ENCODE data around the gene TPO.

The TPO gene

GRCh38 chr2:1539441-1539840, 126.2 kb downstream of the TPO start:
- DNase-seq, result no peak

GRCh38 chr2:1539973-1540372, 126.7 kb downstream of the TPO start:
- DNase-seq, result no peak

GRCh38 chr2:1540481-1540880, 127.2 kb downstream of the TPO start:
- DNase-seq, result no peak

DNA sequence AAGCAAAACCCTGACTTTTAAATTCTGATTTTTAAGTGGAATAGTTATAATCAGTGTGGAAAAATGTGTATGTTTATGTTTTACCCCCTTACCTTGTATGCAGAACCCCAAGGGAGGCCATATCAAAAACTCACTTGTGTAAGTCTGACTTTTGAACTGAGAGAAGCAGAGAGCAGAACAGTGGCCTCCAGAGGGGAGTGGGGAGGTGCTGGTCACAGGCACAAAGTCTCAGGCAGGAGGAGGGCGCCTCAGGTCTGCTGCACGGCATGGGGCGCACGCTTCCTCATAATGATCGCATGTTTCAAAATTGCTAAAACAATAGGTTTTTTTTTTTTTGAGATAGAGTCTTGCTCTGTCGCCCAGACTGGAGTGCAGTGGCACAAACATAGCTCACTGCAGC, 127.8 kb downstream of the TPO start:
- no peak for DNase-seq

- DNase-seq, result no peak
These were observed 128.7 kb downstream of the TPO start for GRCh38 chr2:1541819-1542475.

- no peak for DNase-seq
These were observed 129.7 kb downstream of the TPO start for GRCh38 chr2:1542971-1543370.

- DNase-seq, result no peak
These were observed 130.7 kb downstream of the TPO start for GRCh38 chr2:1543776-1544477.

DNA sequence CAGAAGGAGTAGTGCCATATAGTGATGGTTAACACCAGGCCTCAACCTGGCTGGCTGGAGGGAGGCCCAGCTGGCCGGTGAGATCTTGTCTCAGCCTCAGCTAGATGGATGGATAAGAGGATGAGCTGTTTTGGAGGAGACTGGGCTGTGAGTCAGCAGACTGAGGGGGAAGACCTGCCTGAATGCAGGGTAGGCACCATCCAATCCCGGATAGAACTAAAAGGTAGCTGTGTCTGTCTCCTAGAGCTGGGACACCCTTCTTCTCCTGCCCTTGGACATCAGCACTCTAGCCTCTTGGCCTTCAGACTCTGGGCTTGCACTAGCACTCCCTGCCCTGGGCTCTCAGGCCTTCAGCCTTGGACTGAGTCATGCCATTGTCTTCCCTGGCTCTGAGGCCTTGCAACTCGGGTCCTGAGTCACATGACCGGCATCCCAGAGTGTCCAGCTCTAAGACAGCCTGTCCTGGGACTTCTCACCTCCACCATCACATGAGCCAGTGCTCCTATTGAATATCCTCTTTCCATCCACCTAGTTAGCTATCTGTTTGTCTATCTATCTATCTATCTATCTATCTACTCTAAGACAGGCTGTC, 131.3 kb downstream of the TPO start:
- no peak for DNase-seq

- peak; percentile 23 for DNase-seq
These were observed 132.8 kb downstream of the TPO start for GRCh38 chr2:1546023-1546591.

DNA sequence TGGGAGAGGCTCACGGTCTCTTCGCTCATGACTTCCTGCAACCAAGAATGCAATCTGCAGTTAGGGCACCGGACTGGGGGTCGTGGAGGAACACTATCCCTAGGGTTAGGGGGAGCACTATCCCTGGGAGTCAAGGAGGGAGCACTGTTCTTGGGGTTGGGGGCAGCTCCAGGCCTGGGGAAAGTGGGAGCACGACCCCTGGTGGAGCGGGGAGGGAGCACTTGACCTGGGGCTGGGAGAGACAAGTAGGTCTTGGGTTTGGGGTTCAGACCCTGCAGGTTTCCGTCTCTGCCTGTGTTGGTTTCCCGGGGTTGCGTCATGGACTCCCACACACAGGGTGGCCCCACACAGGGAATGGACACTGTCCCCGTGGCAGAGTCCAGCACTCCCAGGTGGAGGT, 133.6 kb downstream of the TPO start:
- DNase-seq, result no peak

- no peak for DNase-seq
These were observed 135.8 kb downstream of the TPO start for GRCh38 chr2:1548910-1549673.

DNA sequence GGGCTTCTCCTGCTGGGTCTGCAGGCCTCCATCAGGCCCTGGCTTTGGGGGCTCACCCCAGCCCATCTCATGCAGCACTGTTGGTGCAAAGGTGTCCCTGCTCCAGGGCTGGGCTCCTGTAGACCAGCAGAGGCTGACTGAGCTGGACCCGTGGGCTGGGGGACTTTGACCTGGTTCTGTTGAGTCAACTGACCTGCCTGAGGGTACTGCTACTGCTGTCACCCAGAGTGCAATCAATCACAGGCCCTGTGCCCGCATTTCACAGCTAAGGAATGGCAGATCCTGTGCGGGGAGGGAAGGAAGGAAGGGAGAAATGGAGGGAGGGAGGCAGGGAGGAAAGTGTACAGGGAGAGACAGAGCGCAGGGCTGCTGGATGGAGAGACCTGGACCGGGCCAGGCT, 136.8 kb downstream of the TPO start:
- DNase-seq, result no peak

DNA sequence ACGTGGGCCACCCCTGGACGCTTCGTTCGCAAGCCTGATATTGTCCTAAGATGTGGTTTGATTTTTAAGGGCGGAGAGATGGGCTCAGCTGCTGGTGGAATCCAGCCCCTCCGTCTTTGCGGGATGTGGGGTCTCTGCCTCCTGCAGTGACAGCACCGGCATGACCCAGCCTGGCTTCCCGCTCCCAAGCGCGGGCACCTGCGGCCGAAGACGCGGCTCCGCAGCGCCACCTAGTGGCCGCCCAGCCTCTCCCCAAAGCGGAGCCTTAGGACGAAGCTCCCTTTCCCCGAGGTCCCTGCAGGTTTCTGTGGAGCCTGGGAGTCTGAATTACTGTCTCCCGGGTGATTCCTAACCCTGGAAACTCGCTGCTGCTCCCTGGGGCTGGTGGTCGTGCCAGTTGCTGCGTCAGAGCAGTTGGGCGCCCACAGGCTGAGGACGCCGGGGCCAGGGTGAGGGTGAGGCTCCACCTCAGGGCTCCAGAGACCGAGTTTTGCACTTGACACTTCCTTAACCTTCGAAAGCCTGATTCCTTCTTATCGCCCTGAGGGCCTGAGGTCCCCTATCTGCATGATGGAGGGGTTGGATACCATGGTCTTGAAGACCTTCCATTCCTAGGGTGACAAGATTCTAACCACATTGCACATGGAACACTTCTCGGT, 137.5 kb downstream of the TPO start:
- peak; percentile 74 for DNase-seq

DNA sequence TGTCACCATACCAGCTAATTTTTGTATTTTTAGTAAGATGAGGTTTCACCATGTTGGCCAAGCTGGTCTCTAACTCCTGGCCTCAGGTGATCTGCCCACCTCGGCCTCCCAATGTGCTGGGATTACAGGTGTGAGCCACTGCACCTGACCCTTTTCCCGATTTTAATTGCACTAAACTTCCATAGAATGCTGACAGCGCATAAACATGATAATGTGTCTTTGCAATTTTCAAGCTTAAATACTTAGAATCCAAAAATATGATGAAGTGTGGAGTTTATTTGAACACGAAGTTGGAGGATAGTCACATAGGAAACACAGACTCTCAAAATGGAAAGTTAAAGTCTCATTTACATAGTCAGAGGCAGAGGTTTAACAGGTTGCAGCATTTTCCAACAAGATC, 138.6 kb downstream of the TPO start:
- no peak for DNase-seq

GRCh38 chr2:1552611-1553010, 139.3 kb downstream of the TPO start:
- no peak for DNase-seq

DNA sequence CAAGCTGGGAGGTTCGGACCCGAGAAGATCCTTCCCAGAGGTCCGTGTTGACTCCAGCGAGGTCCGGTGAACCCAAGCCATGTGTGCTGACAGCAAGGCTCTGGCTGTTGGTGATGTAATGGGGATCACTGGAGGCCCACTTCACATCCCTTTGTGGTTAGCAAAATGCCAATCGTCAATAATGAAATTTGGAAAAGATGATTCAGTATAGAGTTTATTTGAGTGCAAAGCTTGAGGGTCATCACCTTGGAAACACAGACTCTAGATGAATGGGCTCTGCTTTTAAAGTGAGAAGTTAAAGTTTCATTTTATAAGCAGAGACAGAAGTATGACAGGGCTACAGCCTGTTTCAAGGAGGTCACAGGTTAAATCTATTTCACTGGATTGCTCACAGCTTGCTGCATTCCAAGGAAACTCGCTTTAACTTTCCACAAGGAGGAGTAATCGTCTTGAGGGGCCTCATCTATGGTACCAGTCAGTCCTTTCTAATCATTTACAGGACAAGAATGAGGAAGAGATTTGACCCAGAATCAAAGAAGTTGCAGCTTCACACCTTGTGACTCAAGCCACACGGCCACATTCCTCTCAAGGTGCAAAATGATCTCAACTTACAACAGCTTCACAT, 140.5 kb downstream of the TPO start:
- no peak for DNase-seq

DNA sequence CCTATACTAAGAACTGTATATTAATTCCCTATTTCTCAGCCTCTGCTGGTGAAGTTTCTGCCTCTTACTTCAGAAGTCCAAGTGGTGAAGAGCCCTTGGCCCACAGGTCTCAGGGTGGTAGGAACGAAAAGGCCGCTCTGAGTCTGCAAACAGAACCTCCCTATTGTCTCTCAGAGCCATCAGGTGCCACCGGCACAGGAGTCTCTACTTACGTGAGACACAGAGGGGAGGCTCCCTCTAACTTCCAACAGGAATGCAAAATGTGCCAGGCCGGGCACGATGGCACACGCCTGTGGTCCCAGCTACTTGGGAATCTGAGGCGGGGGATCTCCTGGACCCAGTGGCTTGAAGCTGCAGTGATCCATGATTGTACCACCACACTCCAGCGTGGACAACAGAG, 143.0 kb downstream of the TPO start:
- DNase-seq, result no peak

GRCh38 chr2:1556776-1557466, 143.7 kb downstream of the TPO start:
- DNase-seq, result no peak

GRCh38 chr2:1557467-1557820, 144.2 kb downstream of the TPO start:
- DNase-seq, result no peak

DNA sequence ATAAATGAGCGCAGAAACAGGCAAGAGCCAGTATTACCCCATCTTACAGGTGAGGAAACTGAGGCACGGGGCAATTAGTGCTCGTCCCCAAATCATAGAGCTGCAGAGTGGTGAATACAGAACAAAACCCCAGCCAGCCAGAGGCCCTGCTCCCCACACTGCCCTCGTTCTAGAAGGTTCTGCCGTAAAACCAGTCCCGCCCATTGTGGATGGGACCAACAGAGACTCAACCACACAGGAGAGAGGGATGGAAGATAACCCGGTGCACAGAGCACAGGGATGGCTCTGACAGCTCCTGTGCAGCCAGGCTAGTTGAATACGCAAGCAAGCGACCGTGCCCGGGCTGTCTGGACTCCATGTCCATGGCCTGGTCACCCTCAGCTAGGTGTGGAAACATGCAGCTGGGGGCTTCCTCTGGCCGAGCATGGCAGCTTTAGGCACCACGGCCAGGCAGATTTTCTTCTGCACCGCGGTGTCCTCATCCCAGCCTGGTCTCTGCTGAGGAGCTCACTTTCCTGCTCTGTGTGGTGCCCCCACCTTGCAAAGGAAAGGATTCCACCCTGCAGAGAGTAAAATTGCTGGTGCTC, 146.4 kb downstream of the TPO start:
- DNase-seq, result no peak

DNA sequence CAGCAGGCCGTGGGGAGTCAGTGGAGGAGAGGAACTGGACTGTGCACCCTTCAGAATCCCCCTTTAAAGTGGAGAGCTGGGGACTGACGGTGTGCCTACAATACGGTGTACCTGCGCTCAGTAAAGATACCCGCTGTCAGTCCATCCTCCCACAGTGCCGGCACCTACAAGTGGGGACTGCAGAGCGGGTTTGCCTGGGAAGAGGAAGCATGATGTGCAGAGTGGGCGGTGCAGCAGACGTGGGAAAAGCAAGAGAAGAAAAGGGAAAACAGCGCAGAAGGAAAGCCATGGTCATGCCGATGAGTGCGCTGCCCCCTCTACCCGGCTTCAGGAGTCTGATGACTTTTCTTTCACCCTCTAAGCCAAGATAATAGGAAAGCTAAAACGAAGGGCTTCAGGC, 148.0 kb downstream of the TPO start:
- DNase-seq, result no peak
